Hematopoietic multipotent progenitor cell treated with erythropoietin and hydrocortisone succinate and interleukin-3 and kit ligand, for 17 days (in vitro differentiated cells): Measurements from ENCODE around the gene CFAP221.
A peak's percentile ranks its signal among the peaks of the same experiment; 100 is the strongest.

Experiments used
- DNase-seq: peaks from one replicate; pipeline ENCODE4 v3.0.0-alpha.2; 2015; ENCODE audit warnings: low spot score

The CFAP221 gene

GRCh38 chr2:119645173-119645855 is 101.1 kb downstream of the CFAP221 start:
- no peak for DNase-seq

GRCh38 chr2:119646149-119646548 is 101.9 kb downstream of the CFAP221 start:
- no peak for DNase-seq

- DNase-seq = no peak
Measured at GRCh38 chr2:119647440-119648169, 103.4 kb downstream of the CFAP221 start.

- DNase-seq = no peak
Measured at GRCh38 chr2:119649364-119649917, 105.2 kb downstream of the CFAP221 start.

- DNase-seq = no peak
Measured at GRCh38 chr2:119650206-119650605, 106.0 kb downstream of the CFAP221 start.

- no peak for DNase-seq
Measured at GRCh38 chr2:119650846-119651370, 106.7 kb downstream of the CFAP221 start.

- DNase-seq = no peak
Measured at GRCh38 chr2:119657466-119658145, 113.4 kb downstream of the CFAP221 start.

- peak; percentile 10 for DNase-seq
Measured at GRCh38 chr2:119659601-119660342, 115.5 kb downstream of the CFAP221 start.

- no peak for DNase-seq
Measured at GRCh38 chr2:119660343-119660658, 116.1 kb downstream of the CFAP221 start.

- DNase-seq = no peak
Measured at GRCh38 chr2:119662297-119662696, 118.0 kb downstream of the CFAP221 start.

GRCh38 chr2:119668546-119668945 is 124.3 kb downstream of the CFAP221 start:
- DNase-seq = no peak

GRCh38 chr2:119671016-119671415 is 126.8 kb downstream of the CFAP221 start:
- no peak for DNase-seq

GRCh38 chr2:119671752-119672151 is 127.5 kb downstream of the CFAP221 start:
- DNase-seq = no peak

- DNase-seq = no peak
Measured at GRCh38 chr2:119672161-119672862, 128.1 kb downstream of the CFAP221 start.

GRCh38 chr2:119673796-119674195 is 129.5 kb downstream of the CFAP221 start:
- no peak for DNase-seq

- DNase-seq = no peak
Measured at GRCh38 chr2:119674711-119675500, 130.7 kb downstream of the CFAP221 start.

GRCh38 chr2:119678021-119678656 is 133.9 kb downstream of the CFAP221 start:
- DNase-seq = no peak

GRCh38 chr2:119679526-119679837 is 135.2 kb downstream of the CFAP221 start:
- no peak for DNase-seq

GRCh38 chr2:119679846-119680245 is 135.6 kb downstream of the CFAP221 start:
- no peak for DNase-seq
